Tibial nerve (tissue), 4 donors: ENCODE data around the gene VEGFC. TPM values are rescaled to one million over a fixed set of nuclear protein-coding genes. Genes with fewer than 3 reads are reported as not detected.
A peak's percentile ranks its signal among the peaks of the same experiment; 100 is the strongest.

Experiments used
- DNase-seq, 2 donors: peaks; one replicate each; pipeline ENCODE4 v3.0.0-alpha.2; 2019; ENCODE audit warnings: low spot score in 2 of 2
- H3K27ac ChIP-seq, 4 donors: fragments of 200-600 bp; sonication (generic) in 3 of 4; one replicate each; pipeline ENCODE4 v1.5.1; 2017 to 2019; ENCODE audit warnings: mild to moderate bottlenecking in 1 of 4
- H3K27me3 ChIP-seq, 2 donors: fragments of 200-600 bp; sonication (generic) in 1 of 2; one replicate each; pipeline versions ENCODE4 v1.5.1 to v1.6.0; 2017 to 2019
- H3K36me3 ChIP-seq, 3 donors: fragments of 200-600 bp; sonication (generic); one replicate each; pipeline ENCODE4 v1.5.1; 2018 to 2019
- H3K4me1 ChIP-seq, 4 donors: fragments of 200-600 bp; sonication (generic) in 3 of 4; one replicate each; pipeline ENCODE4 v1.5.1; 2017 to 2019
- H3K4me3 ChIP-seq, 4 donors: fragments of 200-600 bp; sonication (generic) in 3 of 4; one replicate each; pipeline ENCODE4 v1.5.1; 2017 to 2019; ENCODE audit warnings: mild to moderate bottlenecking in 1 of 4, moderate library complexity in 1 of 4
- H3K9me3 ChIP-seq, 4 donors: fragments of 200-600 bp; sonication (generic) in 3 of 4; one replicate each; pipeline ENCODE4 v1.5.1; 2017 to 2019
- EP300 ChIP-seq, 2 donors: sonication (generic); formaldehyde crosslinking; IDR thresholded peaks; one replicate each; pipeline ENCODE4 v1.6.1; 2017; ENCODE audit warnings: antibody characterized with exemption in 2 of 2, mild to moderate bottlenecking in 1 of 2
- POLR2A ChIP-seq, 2 donors: fragments of 450-650 bp; IDR thresholded peaks; one replicate each; pipeline ENCODE4 v1.6.1; 2017; ENCODE audit warnings: antibody characterized with exemption in 2 of 2, mild to moderate bottlenecking in 2 of 2, moderate library complexity in 2 of 2
- whole genome bisulfite sequencing, 2 donors: methylation state at CpG; one replicate each; pipeline ENCODE4 v1.1.5; 2018; 5-methylcytosine and 5-hydroxymethylcytosine counted together
- total RNA-seq, 4 donors: library from RNA; depleted of rRNA; stranded (reverse); fragments of >200 nt; gene quantifications; one replicate each; pipeline ENCODE4 v1.1.0, GENCODE V29; 2016
- TF ChIP-seq, protein P1 (sequence below), 5 experiments: fragments of 200-600 bp in 3 of 5; fragments of 450-650 bp in 2 of 5; sonication (generic) in 3 of 5; IDR thresholded peaks; one replicate each; pipeline ENCODE4 v1.5.1; 2016 to 2019; ENCODE audit warnings: antibody characterized with exemption in 5 of 5, mild to moderate bottlenecking in 3 of 5, moderate library complexity in 2 of 5

The VEGFC gene
- total RNA-seq, 4 donors from 2014 or later, result 2.4 to 14.4 (median 5.6) TPM

DNA sequence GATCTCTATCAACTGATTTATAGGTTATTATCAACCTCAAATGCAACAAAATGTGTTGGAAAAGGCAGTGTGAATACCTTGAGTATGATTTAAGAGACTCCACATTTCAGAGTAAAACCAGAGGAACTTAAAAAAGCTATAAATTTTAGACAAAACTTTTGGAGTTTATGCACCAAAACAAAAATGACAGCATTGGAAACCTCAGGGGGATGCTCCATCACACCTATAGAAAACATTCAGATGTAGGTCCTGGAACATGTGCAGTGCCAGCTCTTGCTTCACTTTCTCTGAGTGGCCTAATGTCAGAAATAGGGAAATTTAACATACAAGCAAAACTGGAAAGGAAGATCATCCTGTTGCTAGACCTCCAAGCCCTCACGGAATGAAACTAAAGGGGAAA, 5.8 kb upstream of the VEGFC start:
- H3K36me3 ChIP-seq, result no peaks in the 10 kb centered on the region
- no peak overlapping the region for H3K27ac ChIP-seq
- no peaks in the 10 kb centered on the region for H3K9me3 ChIP-seq
- DNase-seq, result no peak
- H3K4me3 ChIP-seq, result no peak overlapping the region
- WGBS, 2 donors, result 83 to 85% methylated on average over 1 of the region's 1 CpG
- no peaks in the 10 kb centered on the region for H3K27me3 ChIP-seq
- peaks cover 0 to under 1% (median 0%) of the 10 kb centered on the region in 4 donors for H3K4me1 ChIP-seq
- TF ChIP-seq, protein P1, sequence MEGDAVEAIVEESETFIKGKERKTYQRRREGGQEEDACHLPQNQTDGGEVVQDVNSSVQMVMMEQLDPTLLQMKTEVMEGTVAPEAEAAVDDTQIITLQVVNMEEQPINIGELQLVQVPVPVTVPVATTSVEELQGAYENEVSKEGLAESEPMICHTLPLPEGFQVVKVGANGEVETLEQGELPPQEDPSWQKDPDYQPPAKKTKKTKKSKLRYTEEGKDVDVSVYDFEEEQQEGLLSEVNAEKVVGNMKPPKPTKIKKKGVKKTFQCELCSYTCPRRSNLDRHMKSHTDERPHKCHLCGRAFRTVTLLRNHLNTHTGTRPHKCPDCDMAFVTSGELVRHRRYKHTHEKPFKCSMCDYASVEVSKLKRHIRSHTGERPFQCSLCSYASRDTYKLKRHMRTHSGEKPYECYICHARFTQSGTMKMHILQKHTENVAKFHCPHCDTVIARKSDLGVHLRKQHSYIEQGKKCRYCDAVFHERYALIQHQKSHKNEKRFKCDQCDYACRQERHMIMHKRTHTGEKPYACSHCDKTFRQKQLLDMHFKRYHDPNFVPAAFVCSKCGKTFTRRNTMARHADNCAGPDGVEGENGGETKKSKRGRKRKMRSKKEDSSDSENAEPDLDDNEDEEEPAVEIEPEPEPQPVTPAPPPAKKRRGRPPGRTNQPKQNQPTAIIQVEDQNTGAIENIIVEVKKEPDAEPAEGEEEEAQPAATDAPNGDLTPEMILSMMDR (IDR thresholded peaks at IDR 0.05), result no peak

DNA sequence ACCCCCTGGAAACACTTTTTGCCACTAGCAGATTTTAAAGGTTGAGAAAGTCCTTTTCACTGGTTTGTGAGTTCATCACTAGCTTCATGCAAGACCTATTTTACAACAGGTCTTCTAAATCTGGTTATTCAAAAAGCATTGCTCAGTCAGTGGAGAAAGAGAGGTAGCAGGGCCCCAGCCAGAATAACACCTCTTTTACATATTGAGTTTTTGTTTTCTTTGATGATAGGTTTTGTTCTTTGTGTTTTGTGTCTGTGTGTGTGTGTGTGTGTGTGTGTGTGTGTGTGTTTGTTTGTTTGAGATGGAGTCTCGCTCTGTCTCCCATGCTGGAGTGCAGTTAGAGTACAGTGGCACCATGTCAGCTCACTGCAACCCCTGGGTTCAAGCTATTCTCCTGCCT, 2.7 kb upstream of the VEGFC start:
- H3K4me3 ChIP-seq, result no peak overlapping the region
- H3K27me3 ChIP-seq, result peaks cover 0 to 6% of the 10 kb centered on the region in 2 donors
- TF ChIP-seq POLR2A (IDR thresholded peaks at IDR 0.05), result no peak
- no peak for TF ChIP-seq EP300 (IDR thresholded peaks at IDR 0.05)
- TF ChIP-seq, protein P1 (IDR thresholded peaks at IDR 0.05), result no peak
- WGBS, 2 donors, result 77 to 83% methylated on average over 1 of the region's 1 CpG
- peaks cover 0 to 20% (median 5%) of the 10 kb centered on the region in 4 donors for H3K4me1 ChIP-seq
- no peaks in the 10 kb centered on the region for H3K36me3 ChIP-seq
- DNase-seq, result no peak
- no peak overlapping the region for H3K27ac ChIP-seq
- H3K9me3 ChIP-seq, result no peaks in the 10 kb centered on the region

DNA sequence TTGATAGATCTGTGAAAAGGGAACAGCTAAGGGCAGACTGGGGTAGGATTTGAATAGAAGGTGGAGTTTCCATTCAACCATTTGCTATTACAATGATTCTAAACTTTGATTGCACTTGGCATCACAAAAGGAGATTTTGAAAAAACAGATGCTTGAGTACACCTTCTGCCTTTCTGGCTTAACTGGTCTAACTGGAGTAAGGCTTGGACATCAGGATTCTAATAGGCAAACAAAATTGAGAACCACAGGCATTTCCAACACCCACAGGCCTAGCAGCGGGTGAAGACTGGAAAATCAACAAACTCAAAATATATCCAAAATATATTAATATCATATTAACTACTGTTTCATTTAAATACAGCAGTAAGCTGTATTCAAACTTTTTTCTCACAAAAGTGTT, 1.9 kb upstream of the VEGFC start:
- Histone ChIP-seq H3K4me3 (no peak overlapping the region), H3K27ac (no peak overlapping the region), H3K27me3 (peaks cover 0 to 9% of the 10 kb centered on the region in 2 donors), H3K9me3 (no peaks in the 10 kb centered on the region), H3K4me1 (peaks cover 0 to 20% (median 5%) of the 10 kb centered on the region in 4 donors), H3K36me3 (no peaks in the 10 kb centered on the region)
- WGBS, 2 donors, result 92 to 97% methylated on average over 1 of the region's 1 CpG
- TF ChIP-seq POLR2A (IDR thresholded peaks at IDR 0.05) (no peak), EP300 (IDR thresholded peaks at IDR 0.05) (no peak)
- TF ChIP-seq, protein P1 (IDR thresholded peaks at IDR 0.05), result no peak
- no peak for DNase-seq

DNA sequence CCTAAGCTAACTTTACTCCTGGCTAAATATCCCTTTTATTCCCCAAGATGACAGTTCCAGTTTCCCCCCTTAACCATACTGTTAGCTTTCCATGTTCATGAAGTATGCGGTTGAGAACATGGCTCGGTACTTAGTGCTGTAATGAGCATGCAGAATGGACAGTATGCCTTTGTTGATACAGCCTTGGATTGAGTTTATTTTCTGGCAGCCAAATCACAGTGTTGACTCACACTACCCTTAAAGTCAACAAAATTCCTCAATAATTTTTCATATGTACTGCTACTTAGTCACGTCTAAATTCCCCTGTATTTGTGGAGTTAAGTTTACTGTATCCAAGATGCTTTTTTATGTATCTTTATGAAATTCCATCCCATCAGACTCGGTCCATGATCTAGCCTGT, 1.4 kb upstream of the VEGFC start:
- H3K9me3 ChIP-seq, result no peaks in the 10 kb centered on the region
- DNase-seq, result no peak
- peaks cover 0 to 9% of the 10 kb centered on the region in 2 donors for H3K27me3 ChIP-seq
- TF ChIP-seq, protein P1 (IDR thresholded peaks at IDR 0.05), result no peak
- TF ChIP-seq EP300 (IDR thresholded peaks at IDR 0.05) (no peak), POLR2A (IDR thresholded peaks at IDR 0.05) (no peak)
- H3K4me1 ChIP-seq, result peaks cover 0 to 20% (median 5%) of the 10 kb centered on the region in 4 donors
- H3K36me3 ChIP-seq, result no peaks in the 10 kb centered on the region
- no peak overlapping the region for H3K27ac ChIP-seq
- H3K4me3 ChIP-seq, result no peak overlapping the region
- WGBS, 2 donors, result 35 to 41% methylated on average over 4 of the region's 4 CpGs

DNA sequence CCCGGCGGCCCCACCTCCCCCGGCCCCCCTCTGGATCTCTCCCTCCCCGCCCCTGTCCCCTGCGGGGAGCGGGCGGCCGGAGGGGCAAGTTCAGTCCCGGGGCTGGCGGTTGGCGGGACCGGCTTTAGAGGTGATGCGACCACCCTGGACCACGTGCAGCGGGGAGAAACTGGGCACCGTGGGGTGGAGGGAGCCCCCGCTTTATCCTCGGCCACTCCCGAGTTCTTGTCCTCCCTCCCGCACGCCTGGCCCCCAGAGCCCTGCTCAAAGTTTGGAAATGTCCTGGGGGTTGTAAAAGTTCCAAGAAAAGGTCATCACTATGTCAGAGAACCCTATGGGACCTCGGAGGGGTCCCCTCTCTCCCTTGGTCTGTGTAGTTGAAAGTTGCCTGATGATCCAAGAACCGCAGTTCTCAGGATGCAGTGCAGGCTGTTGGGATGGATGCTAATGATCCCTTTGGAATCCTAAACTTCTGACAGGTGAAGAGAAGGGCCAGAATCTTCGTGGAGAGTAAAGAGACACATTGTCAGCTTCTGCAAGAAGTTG, 411 bp upstream of the VEGFC start:
- Histone ChIP-seq H3K4me1 (peaks cover 0 to 20% (median 5%) of the 10 kb centered on the region in 4 donors), H3K9me3 (no peaks in the 10 kb centered on the region), H3K27me3 (peaks cover 0 to 9% of the 10 kb centered on the region in 2 donors), H3K4me3 (peak overlapping the region; percentile 19 to 58 (median 43)), H3K27ac (peak overlapping the region in 2 of 4 donors; percentile 45 to 51), H3K36me3 (no peaks in the 10 kb centered on the region)
- DNase-seq, result no peak
- WGBS, 2 donors, result 7 to 9% methylated on average over 14 to 16 of the region's 24 CpGs
- no peak for TF ChIP-seq EP300 (IDR thresholded peaks at IDR 0.05)
- TF ChIP-seq, protein P1 (IDR thresholded peaks at IDR 0.05), result no peak
- no peak for TF ChIP-seq POLR2A (IDR thresholded peaks at IDR 0.05)
